NCI-H345 (cell line): Measurements from ENCODE around the gene OR10H3.
"Not testable (repeated sequence)": the region's sequence is repeated elsewhere in the genome, so short reads cannot be mapped to it uniquely, and the experiment has no call there.

Experiments
- DNase-seq: peaks from one replicate; lab custom pipeline; 2025; lab: John Stamatoyannopoulos, UW

The OR10H3 gene

GRCh38 chr19:15779756-15780476 lies 42.1 kb downstream of the OR10H3 start:
- no peak for DNase-seq

GRCh38 chr19:15780610-15781418 lies 43.0 kb downstream of the OR10H3 start:
- DNase-seq = no peak

GRCh38 chr19:15781661-15782060 lies 43.9 kb downstream of the OR10H3 start:
- DNase-seq = no peak

- DNase-seq = no peak
Measured at GRCh38 chr19:15782211-15782610, 44.4 kb downstream of the OR10H3 start.

- DNase-seq = not testable (repeated sequence)
Measured at GRCh38 chr19:15782896-15783295, 45.1 kb downstream of the OR10H3 start.

GRCh38 chr19:15787611-15788155 lies 49.9 kb downstream of the OR10H3 start, which contains the start of gene OR10H5:
OR10H5 (plus strand) TSS chr19:15787661; CDS start chr19:15794049, 6,388 bp downstream.
- no peak for DNase-seq

- DNase-seq = no peak
Measured at GRCh38 chr19:15788594-15789270, 50.9 kb downstream of the OR10H3 start.

- no peak for DNase-seq
Measured at GRCh38 chr19:15790096-15790495, 52.3 kb downstream of the OR10H3 start.
